ENCODE results near the gene IMMT.
A peak's percentile ranks its signal among the peaks of the same experiment; 100 is the strongest.

The IMMT gene

GRCh38 chr2:86239326-86239725 is 44.1 kb upstream of the IMMT start:
- Histone ChIP-seq H3K9ac (ENCODE audit: low read depth, low read length) (no peak overlapping the region), H2AFZ (ENCODE audit: low read depth, low read length) (no peak overlapping the region), H3K4me2 (ENCODE audit: insufficient read depth, low read length) (no peak overlapping the region), H3K36me3 (ENCODE audit: insufficient read depth, low read length) (no peaks in the 10 kb centered on the region), H3K4me3 (ENCODE audit: low read depth in 1 of 2, low read length in 2 of 2) (no peak overlapping the region), H3K27ac (ENCODE audit: low read length) (no peak overlapping the region), H3K4me1 (ENCODE audit: insufficient read depth, low read length) (peaks cover 4% of the 10 kb centered on the region; the same call in 1 of the 2 replicates), H3K9me3 (ENCODE audit: insufficient read depth, low read length, severe bottlenecking) (no peaks in the 10 kb centered on the region), H3K27me3 (ENCODE audit: insufficient read depth, low read length, poor library complexity) (peaks cover 16% of the 10 kb centered on the region), H3K79me2 (ENCODE audit: insufficient read depth, low read length) (no peaks in the 10 kb centered on the region), H4K20me1 (ENCODE audit: insufficient read depth, low read length) (no peaks in the 10 kb centered on the region; the same call in 1 of the 2 replicates)
- TF ChIP-seq, protein P1, sequence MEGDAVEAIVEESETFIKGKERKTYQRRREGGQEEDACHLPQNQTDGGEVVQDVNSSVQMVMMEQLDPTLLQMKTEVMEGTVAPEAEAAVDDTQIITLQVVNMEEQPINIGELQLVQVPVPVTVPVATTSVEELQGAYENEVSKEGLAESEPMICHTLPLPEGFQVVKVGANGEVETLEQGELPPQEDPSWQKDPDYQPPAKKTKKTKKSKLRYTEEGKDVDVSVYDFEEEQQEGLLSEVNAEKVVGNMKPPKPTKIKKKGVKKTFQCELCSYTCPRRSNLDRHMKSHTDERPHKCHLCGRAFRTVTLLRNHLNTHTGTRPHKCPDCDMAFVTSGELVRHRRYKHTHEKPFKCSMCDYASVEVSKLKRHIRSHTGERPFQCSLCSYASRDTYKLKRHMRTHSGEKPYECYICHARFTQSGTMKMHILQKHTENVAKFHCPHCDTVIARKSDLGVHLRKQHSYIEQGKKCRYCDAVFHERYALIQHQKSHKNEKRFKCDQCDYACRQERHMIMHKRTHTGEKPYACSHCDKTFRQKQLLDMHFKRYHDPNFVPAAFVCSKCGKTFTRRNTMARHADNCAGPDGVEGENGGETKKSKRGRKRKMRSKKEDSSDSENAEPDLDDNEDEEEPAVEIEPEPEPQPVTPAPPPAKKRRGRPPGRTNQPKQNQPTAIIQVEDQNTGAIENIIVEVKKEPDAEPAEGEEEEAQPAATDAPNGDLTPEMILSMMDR (IDR thresholded peaks at IDR 0.05; ENCODE audit: borderline replicate concordance, extremely low read depth, low read length, poor library complexity, severe bottlenecking): no peak
- TF ChIP-seq EZH2 (IDR thresholded peaks at IDR 0.05; ENCODE audit: borderline replicate concordance, low read depth, low read length, severe bottlenecking): no peak
- peak; percentile 27; the same call in 1 of the 3 replicates for ATAC-seq (ENCODE audit: insufficient read depth, low read depth)
- DNase-seq: peak; percentile 11

GRCh38 chr2:86238354-86238753 is 43.1 kb upstream of the IMMT start:
- H3K9me3 ChIP-seq (ENCODE audit: insufficient read depth, low read length, severe bottlenecking): no peaks in the 10 kb centered on the region
- no peaks in the 10 kb centered on the region; the same call in 1 of the 2 replicates for H4K20me1 ChIP-seq (ENCODE audit: insufficient read depth, low read length)
- ATAC-seq (ENCODE audit: insufficient read depth, low read depth) (no peak), DNase-seq (no peak)
- no peak overlapping the region for H3K9ac ChIP-seq (ENCODE audit: low read depth, low read length)
- no peak overlapping the region for H3K27ac ChIP-seq (ENCODE audit: low read length)
- no peak overlapping the region for H3K4me2 ChIP-seq (ENCODE audit: insufficient read depth, low read length)
- TF ChIP-seq EZH2 (IDR thresholded peaks at IDR 0.05; ENCODE audit: borderline replicate concordance, low read depth, low read length, severe bottlenecking): no peak
- TF ChIP-seq, protein P1 (IDR thresholded peaks at IDR 0.05; ENCODE audit: borderline replicate concordance, extremely low read depth, low read length, poor library complexity, severe bottlenecking): no peak
- H3K4me1 ChIP-seq (ENCODE audit: insufficient read depth, low read length): peaks cover 4% of the 10 kb centered on the region; the same call in 1 of the 2 replicates
- H3K79me2 ChIP-seq (ENCODE audit: insufficient read depth, low read length): no peaks in the 10 kb centered on the region
- H2AFZ ChIP-seq (ENCODE audit: low read depth, low read length): no peak overlapping the region
- H3K4me3 ChIP-seq (ENCODE audit: low read depth in 1 of 2, low read length in 2 of 2): no peak overlapping the region
- H3K27me3 ChIP-seq (ENCODE audit: insufficient read depth, low read length, poor library complexity): peaks cover 20% of the 10 kb centered on the region
- no peaks in the 10 kb centered on the region for H3K36me3 ChIP-seq (ENCODE audit: insufficient read depth, low read length)

- Histone ChIP-seq H3K36me3 (ENCODE audit: insufficient read depth, low read length) (no peaks in the 10 kb centered on the region), H3K79me2 (ENCODE audit: insufficient read depth, low read length) (no peaks in the 10 kb centered on the region), H3K4me3 (ENCODE audit: low read depth in 1 of 2, low read length in 2 of 2) (no peak overlapping the region), H4K20me1 (ENCODE audit: insufficient read depth, low read length) (no peaks in the 10 kb centered on the region; the same call in 1 of the 2 replicates), H2AFZ (ENCODE audit: low read depth, low read length) (no peak overlapping the region), H3K4me2 (ENCODE audit: insufficient read depth, low read length) (no peak overlapping the region), H3K9ac (ENCODE audit: low read depth, low read length) (no peak overlapping the region), H3K27ac (ENCODE audit: low read length) (no peak overlapping the region), H3K27me3 (ENCODE audit: insufficient read depth, low read length, poor library complexity) (peaks cover 13% of the 10 kb centered on the region), H3K9me3 (ENCODE audit: insufficient read depth, low read length, severe bottlenecking) (no peaks in the 10 kb centered on the region), H3K4me1 (ENCODE audit: insufficient read depth, low read length) (peaks cover 4% of the 10 kb centered on the region; the same call in 1 of the 2 replicates)
- DNase-seq (no peak), ATAC-seq (ENCODE audit: insufficient read depth, low read depth) (no peak)
- TF ChIP-seq EZH2 (IDR thresholded peaks at IDR 0.05; ENCODE audit: borderline replicate concordance, low read depth, low read length, severe bottlenecking): no peak
- TF ChIP-seq, protein P1 (IDR thresholded peaks at IDR 0.05; ENCODE audit: borderline replicate concordance, extremely low read depth, low read length, poor library complexity, severe bottlenecking): no peak
Measured at GRCh38 chr2:86237172-86237571, 41.9 kb upstream of the IMMT start.

All from DND-41 (cell line).